Body of pancreas (tissue), 4 donors: ENCODE data around the gene SCGB2B2.

Experiments used
- POLR2A ChIP-seq, 3 donors: fragments of 450-650 bp; IDR thresholded peaks; one replicate each; pipeline ENCODE4 v1.6.1; 2016; ENCODE audit warnings: antibody characterized with exemption in 3 of 3, mild to moderate bottlenecking in 2 of 3
- TF ChIP-seq, protein P1 (sequence below), 7 experiments: fragments of 450-650 bp in 4 of 7; fragments of 200-600 bp in 3 of 7; sonication (generic) in 3 of 7; IDR thresholded peaks; one replicate each; pipeline ENCODE4 v1.5.1; 2016 to 2019; ENCODE audit warnings: antibody characterized with exemption in 7 of 7

DNA sequence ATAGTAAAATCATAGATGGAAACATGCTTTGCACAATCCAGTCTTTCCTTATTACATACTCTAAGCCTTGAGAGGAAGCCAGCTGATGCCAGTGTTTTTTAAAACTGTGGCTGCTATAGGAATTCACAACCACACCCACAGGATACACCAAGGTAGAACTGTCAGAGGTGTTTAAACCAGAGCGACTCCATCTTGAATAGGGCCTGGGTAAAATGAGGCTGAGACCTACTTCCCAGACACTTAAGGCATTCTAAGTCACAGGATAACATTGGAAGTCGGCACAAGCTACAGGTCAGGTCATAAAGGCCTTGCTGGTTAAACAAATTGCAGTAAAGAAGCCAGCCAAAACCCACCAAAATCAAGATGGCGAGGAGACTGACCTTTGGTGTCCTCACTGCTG is 1.7 kb downstream of the SCGB2B2 start:
- TF ChIP-seq, protein P1, sequence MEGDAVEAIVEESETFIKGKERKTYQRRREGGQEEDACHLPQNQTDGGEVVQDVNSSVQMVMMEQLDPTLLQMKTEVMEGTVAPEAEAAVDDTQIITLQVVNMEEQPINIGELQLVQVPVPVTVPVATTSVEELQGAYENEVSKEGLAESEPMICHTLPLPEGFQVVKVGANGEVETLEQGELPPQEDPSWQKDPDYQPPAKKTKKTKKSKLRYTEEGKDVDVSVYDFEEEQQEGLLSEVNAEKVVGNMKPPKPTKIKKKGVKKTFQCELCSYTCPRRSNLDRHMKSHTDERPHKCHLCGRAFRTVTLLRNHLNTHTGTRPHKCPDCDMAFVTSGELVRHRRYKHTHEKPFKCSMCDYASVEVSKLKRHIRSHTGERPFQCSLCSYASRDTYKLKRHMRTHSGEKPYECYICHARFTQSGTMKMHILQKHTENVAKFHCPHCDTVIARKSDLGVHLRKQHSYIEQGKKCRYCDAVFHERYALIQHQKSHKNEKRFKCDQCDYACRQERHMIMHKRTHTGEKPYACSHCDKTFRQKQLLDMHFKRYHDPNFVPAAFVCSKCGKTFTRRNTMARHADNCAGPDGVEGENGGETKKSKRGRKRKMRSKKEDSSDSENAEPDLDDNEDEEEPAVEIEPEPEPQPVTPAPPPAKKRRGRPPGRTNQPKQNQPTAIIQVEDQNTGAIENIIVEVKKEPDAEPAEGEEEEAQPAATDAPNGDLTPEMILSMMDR (IDR thresholded peaks at IDR 0.05): no peak
- TF ChIP-seq POLR2A (IDR thresholded peaks at IDR 0.05): no peak
